A673 (cell line): ENCODE data around the gene GAL3ST2.

Experiments used
- EZH2 ChIP-seq: fragments of 200-600 bp; sonication (generic); IDR thresholded peaks from 2 replicates; pipeline ENCODE4 v1.6.1; 2017; ENCODE audit warnings: borderline replicate concordance, low read depth, mild to moderate bottlenecking, mixed read lengths, antibody characterized with exemption, low read length; ENCODE audit not compliant: poor library complexity, severe bottlenecking
- TF ChIP-seq, protein P1 (sequence below): fragments of 300-800, 200-600 bp; sonication (generic); conservative IDR thresholded peaks from 2 replicates; pipeline ENCODE4 v1.5.1; 2017; ENCODE audit warnings: low read depth, mild to moderate bottlenecking, antibody characterized with exemption, low read length, moderate library complexity, mixed read lengths

GRCh38 chr2:241795021-241795999 is 18.7 kb downstream of the GAL3ST2 start:
- TF ChIP-seq, protein P1, sequence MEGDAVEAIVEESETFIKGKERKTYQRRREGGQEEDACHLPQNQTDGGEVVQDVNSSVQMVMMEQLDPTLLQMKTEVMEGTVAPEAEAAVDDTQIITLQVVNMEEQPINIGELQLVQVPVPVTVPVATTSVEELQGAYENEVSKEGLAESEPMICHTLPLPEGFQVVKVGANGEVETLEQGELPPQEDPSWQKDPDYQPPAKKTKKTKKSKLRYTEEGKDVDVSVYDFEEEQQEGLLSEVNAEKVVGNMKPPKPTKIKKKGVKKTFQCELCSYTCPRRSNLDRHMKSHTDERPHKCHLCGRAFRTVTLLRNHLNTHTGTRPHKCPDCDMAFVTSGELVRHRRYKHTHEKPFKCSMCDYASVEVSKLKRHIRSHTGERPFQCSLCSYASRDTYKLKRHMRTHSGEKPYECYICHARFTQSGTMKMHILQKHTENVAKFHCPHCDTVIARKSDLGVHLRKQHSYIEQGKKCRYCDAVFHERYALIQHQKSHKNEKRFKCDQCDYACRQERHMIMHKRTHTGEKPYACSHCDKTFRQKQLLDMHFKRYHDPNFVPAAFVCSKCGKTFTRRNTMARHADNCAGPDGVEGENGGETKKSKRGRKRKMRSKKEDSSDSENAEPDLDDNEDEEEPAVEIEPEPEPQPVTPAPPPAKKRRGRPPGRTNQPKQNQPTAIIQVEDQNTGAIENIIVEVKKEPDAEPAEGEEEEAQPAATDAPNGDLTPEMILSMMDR = no peak
- TF ChIP-seq EZH2 = no peak
